Measurements from ENCODE around the gene PFKFB4. TPM values are rescaled to one million over a fixed set of nuclear protein-coding genes. Genes with fewer than 3 reads are reported as not detected.

Gene PFKFB4
- total RNA-seq, 4 donors from 2014 or later, result 14.0 to 131 (median 74.5) TPM

DNA sequence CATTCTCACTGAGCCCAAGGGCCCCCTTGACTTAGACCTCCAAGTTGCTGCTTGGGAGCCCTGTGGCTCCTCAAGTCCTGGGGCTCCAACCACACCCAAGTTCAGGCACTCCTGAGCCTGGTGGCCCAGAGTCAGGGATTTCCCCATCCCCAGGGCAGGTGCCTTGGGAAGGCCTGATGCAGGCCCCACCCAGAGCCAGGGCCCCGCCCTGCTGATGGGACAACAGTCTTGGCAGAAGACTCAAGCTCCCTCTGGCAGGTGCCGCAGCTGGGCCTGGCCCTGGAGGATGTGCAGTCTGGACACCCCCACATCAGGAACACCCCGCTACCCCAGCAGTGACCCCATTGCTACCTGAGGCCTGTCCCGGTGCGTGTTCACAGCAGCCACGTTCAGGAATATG is 35.0 kb downstream of the PFKFB4 start:
- Histone ChIP-seq H3K4me3 (no peak overlapping the region), H3K36me3 (peaks cover 0 to 41% (median 0%) of the 10 kb centered on the region in 3 donors), H3K9me3 (no peaks in the 10 kb centered on the region), H3K27ac (no peak overlapping the region), H3K4me1 (no peaks in the 10 kb centered on the region), H3K27me3 (no peaks in the 10 kb centered on the region)
- no peak for DNase-seq
- TF ChIP-seq, protein P1, sequence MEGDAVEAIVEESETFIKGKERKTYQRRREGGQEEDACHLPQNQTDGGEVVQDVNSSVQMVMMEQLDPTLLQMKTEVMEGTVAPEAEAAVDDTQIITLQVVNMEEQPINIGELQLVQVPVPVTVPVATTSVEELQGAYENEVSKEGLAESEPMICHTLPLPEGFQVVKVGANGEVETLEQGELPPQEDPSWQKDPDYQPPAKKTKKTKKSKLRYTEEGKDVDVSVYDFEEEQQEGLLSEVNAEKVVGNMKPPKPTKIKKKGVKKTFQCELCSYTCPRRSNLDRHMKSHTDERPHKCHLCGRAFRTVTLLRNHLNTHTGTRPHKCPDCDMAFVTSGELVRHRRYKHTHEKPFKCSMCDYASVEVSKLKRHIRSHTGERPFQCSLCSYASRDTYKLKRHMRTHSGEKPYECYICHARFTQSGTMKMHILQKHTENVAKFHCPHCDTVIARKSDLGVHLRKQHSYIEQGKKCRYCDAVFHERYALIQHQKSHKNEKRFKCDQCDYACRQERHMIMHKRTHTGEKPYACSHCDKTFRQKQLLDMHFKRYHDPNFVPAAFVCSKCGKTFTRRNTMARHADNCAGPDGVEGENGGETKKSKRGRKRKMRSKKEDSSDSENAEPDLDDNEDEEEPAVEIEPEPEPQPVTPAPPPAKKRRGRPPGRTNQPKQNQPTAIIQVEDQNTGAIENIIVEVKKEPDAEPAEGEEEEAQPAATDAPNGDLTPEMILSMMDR (IDR thresholded peaks at IDR 0.05), result no peak
- TF ChIP-seq POLR2A (IDR thresholded peaks at IDR 0.05), result no peak

DNA sequence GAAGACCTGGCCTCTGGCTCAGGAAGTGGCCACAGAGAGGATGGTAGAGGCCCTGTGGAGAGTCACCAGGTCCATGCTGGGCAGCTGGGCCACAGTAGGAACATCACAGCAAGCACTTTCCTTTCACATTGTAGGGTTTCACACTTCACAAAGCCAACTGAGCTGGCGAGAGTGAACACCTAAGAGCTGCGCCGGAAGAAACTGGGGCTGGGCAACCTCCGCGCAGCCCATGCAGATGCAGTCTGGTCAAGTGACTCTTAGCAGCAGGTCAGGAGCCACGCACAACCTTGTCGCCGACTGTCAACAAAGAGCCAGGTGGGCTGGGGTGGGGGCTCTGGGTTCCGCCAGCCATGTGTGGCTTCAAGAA is 37.3 kb downstream of the PFKFB4 start:
- Histone ChIP-seq H3K9me3 (no peaks in the 10 kb centered on the region), H3K4me3 (no peak overlapping the region), H3K36me3 (peaks cover 0 to 32% (median 0%) of the 10 kb centered on the region in 3 donors), H3K27me3 (no peaks in the 10 kb centered on the region), H3K27ac (no peak overlapping the region), H3K4me1 (no peaks in the 10 kb centered on the region)
- TF ChIP-seq, protein P1 (IDR thresholded peaks at IDR 0.05), result no peak
- TF ChIP-seq POLR2A (IDR thresholded peaks at IDR 0.05), result no peak
- DNase-seq, result no peak

DNA sequence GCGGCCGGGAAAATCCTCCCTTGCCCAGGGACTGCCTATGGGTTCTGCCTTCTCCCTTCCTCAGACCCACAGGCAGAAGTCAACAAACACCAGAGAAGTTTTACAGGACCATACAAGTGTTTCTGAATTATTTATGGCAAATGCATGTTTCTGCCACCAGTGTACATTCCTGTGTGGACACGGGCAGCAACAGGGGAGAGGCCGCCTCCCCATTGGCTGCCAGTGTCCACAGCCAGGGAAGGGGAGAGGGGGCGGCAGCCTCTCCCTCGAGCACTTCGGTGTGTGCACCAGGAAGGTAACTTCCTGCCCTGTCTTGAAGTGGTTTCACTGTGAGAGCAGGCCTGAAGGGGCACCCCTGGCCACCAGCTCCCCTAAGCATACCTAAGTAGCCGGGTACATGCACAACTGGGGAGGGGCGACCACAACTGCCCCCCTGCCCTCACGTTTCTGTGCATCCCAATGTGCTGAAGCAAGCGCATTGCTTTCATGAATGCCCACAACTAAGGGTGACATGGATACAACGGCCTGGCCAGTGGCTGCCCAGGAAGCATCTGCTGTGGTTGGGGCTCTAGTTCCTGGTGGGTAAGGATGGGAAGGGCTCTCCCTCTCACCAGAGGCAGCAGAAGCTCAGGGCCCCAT is 37.8 kb downstream of the PFKFB4 start:
- H3K4me1 ChIP-seq, result no peaks in the 10 kb centered on the region
- H3K36me3 ChIP-seq, result peaks cover 0 to 30% (median 0%) of the 10 kb centered on the region in 3 donors
- H3K27ac ChIP-seq, result no peak overlapping the region

DNA sequence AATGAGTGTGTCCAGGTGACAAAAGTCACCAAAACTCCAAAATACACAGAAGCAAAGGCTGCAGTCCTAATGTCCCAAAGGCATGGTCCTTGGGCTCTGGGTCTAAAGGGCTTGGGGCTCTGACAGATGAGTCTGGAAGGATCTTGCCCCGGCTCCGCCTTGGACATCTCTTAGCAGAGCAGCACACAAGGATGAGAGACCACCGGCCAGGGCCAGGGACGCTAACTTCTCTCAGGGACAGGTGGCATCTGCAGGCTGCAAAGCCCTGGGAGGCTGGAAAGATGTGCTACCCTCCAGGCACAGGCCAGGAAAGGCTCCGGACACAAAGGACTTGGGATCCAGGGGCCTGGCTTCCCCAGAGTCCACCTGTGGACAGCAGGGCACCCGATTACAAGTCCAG is 38.5 kb downstream of the PFKFB4 start:
- H3K4me3 ChIP-seq, result no peak overlapping the region
- H3K4me1 ChIP-seq, result no peaks in the 10 kb centered on the region
- TF ChIP-seq POLR2A (IDR thresholded peaks at IDR 0.05), result no peak
- TF ChIP-seq, protein P1 (IDR thresholded peaks at IDR 0.05), result no peak
- H3K27ac ChIP-seq, result no peak overlapping the region
- peaks cover 0 to 23% (median 0%) of the 10 kb centered on the region in 3 donors for H3K36me3 ChIP-seq
- no peak for DNase-seq
- no peaks in the 10 kb centered on the region for H3K9me3 ChIP-seq
- H3K27me3 ChIP-seq, result no peaks in the 10 kb centered on the region

More for the DNA sequence above, 37.8 kb downstream of the PFKFB4 start:
- TF ChIP-seq, protein P1 (IDR thresholded peaks at IDR 0.05), result no peak
- no peak for TF ChIP-seq POLR2A (IDR thresholded peaks at IDR 0.05)
- H3K27me3 ChIP-seq, result no peaks in the 10 kb centered on the region
- no peak overlapping the region for H3K4me3 ChIP-seq
- H3K9me3 ChIP-seq, result no peaks in the 10 kb centered on the region
- no peak for DNase-seq

DNA sequence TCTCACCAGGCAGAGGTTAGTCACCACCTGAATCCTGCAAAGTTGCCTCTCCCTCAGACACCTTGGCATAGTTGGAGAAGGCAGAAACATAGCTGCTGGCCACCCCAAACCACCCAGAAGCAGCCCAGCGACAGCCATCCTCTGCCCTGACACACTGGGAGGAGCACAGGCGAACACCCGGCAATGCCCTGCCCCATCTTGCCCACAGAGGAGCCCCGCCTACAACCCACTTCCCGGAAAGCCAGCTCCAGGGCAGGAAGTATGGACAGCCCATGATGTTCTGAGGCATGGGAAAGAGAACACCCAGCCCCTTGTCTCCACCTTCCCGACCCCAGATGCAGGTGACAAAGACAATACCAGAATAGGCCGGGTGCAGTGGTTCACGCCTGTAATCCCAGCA is 40.0 kb downstream of the PFKFB4 start:
- Histone ChIP-seq H3K4me3 (no peak overlapping the region), H3K9me3 (no peaks in the 10 kb centered on the region), H3K4me1 (no peaks in the 10 kb centered on the region), H3K27ac (no peak overlapping the region), H3K27me3 (no peaks in the 10 kb centered on the region), H3K36me3 (peaks cover 0 to 16% (median 0%) of the 10 kb centered on the region in 3 donors)
- DNase-seq, result no peak
- no peak for TF ChIP-seq POLR2A (IDR thresholded peaks at IDR 0.05)
- TF ChIP-seq, protein P1 (IDR thresholded peaks at IDR 0.05), result no peak
